ENCODE data around the gene PDPK1.

- TF ChIP-seq POLR2AphosphoS5 (IDR thresholded peaks at IDR 0.05) (no peak), CTCF (IDR thresholded peaks at IDR 0.05) (no peak), POLR2A (IDR thresholded peaks at IDR 0.05) (no peak), EP300 (IDR thresholded peaks at IDR 0.05) (no peak)
Observed at GRCh38 chr16:2591476-2592240, 53.8 kb downstream of the PDPK1 start.

All from gastroesophageal sphincter (tissue), 3 donors.